Measurements from ENCODE around the gene JADE2. TPM values are rescaled to one million over a fixed set of nuclear protein-coding genes. Genes with fewer than 3 reads are reported as not detected.

JADE2 gene
- total RNA-seq, 1 donor from 2014 or later = 70.9 TPM

DNA sequence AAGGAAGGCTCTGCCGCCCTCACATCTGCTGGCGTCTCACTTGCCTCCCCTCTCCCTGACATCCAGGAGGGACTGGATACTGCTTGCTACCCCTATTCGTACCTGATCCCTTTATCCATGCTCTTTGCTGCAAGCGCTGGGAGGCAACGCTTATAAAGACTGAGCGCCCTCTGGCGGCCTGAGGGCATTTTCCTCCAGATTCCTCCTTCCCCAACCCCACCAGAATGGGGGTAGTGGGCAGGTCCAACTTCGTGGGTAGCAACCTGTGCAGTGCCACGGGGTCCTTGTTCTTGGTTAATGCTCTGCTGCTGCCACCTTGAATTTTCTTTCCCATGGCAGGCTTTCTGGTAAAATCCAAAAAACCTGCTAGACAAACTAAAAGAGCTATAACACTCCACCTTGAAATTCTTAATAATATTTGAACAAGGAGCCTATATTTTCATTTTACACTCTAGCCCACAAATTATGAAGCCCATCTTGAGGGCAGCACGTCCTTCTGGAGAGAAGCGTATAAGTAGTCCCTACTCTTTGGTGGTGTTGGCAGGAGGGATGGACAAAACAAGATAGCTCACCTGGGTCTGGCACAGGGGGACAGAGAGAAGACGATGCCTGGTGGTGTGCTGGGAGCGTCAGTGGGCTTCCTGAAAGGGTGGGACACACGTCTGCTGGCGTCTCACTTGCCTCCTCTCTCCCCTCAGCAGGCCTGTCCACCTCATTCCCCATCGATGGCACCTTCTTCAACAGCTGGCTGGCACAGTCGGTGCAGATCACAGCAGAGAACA lies 52.5 kb downstream of the JADE2 start:
- intact Hi-C loops (cut with DNase I) = loop anchor here (1.0 to 5.0 kb wide), 3 partner anchors 51 to 167 kb away; partner anchors contain the start of gene CDKN2AIPNL

DNA sequence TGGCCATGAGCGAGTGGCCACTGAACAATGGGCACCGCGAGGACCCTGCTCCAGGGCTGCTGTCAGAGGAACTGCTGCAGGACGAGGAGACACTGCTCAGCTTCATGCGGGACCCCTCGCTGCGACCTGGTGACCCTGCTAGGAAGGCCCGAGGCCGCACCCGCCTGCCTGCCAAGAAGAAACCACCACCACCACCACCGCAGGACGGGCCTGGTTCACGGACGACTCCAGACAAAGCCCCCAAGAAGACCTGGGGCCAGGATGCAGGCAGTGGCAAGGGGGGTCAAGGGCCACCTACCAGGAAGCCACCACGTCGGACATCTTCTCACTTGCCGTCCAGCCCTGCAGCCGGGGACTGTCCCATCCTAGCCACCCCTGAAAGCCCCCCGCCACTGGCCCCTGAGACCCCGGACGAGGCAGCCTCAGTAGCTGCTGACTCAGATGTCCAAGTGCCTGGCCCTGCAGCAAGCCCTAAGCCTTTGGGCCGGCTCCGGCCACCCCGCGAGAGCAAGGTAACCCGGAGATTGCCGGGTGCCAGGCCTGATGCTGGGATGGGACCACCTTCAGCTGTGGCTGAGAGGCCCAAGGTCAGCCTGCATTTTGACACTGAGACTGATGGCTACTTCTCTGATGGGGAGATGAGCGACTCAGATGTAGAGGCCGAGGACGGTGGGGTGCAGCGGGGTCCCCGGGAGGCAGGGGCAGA lies 53.3 kb downstream of the JADE2 start:
- H3K4me3 ChIP-seq = no peak overlapping the region
- intact Hi-C loops (cut with DNase I) = loop anchor here (5.0 kb wide), 1 partner anchor 136 kb away; no protein-coding TSS in a partner anchor
- H3K27ac ChIP-seq = peak overlapping the region in 1 of 2 donors; percentile 55
- TF ChIP-seq, protein P1, sequence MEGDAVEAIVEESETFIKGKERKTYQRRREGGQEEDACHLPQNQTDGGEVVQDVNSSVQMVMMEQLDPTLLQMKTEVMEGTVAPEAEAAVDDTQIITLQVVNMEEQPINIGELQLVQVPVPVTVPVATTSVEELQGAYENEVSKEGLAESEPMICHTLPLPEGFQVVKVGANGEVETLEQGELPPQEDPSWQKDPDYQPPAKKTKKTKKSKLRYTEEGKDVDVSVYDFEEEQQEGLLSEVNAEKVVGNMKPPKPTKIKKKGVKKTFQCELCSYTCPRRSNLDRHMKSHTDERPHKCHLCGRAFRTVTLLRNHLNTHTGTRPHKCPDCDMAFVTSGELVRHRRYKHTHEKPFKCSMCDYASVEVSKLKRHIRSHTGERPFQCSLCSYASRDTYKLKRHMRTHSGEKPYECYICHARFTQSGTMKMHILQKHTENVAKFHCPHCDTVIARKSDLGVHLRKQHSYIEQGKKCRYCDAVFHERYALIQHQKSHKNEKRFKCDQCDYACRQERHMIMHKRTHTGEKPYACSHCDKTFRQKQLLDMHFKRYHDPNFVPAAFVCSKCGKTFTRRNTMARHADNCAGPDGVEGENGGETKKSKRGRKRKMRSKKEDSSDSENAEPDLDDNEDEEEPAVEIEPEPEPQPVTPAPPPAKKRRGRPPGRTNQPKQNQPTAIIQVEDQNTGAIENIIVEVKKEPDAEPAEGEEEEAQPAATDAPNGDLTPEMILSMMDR (IDR thresholded peaks at IDR 0.05) = no peak
- no peak for DNase-seq (ENCODE audit: low spot score in 2 of 2)
- peaks cover 48 to 59% of the 10 kb centered on the region in 2 donors for H3K36me3 ChIP-seq
- H3K9me3 ChIP-seq = no peaks in the 10 kb centered on the region
- no peaks in the 10 kb centered on the region for H3K27me3 ChIP-seq
- peaks cover 9 to 20% of the 10 kb centered on the region in 2 donors for H3K4me1 ChIP-seq

More for the DNA sequence above, 52.5 kb downstream of the JADE2 start:
- H3K4me1 ChIP-seq = peaks cover 9 to 20% of the 10 kb centered on the region in 2 donors
- peak in 1 of 2 donors; percentile 88 for DNase-seq (ENCODE audit: low spot score in 2 of 2)
- H3K36me3 ChIP-seq = peaks cover 55 to 66% of the 10 kb centered on the region in 2 donors
- TF ChIP-seq, protein P1 (IDR thresholded peaks at IDR 0.05) = peak; percentile 58 to 86 (median 80)
- no peaks in the 10 kb centered on the region for H3K27me3 ChIP-seq
- no peaks in the 10 kb centered on the region for H3K9me3 ChIP-seq
- no peak overlapping the region for H3K4me3 ChIP-seq
- no peak overlapping the region for H3K27ac ChIP-seq

DNA sequence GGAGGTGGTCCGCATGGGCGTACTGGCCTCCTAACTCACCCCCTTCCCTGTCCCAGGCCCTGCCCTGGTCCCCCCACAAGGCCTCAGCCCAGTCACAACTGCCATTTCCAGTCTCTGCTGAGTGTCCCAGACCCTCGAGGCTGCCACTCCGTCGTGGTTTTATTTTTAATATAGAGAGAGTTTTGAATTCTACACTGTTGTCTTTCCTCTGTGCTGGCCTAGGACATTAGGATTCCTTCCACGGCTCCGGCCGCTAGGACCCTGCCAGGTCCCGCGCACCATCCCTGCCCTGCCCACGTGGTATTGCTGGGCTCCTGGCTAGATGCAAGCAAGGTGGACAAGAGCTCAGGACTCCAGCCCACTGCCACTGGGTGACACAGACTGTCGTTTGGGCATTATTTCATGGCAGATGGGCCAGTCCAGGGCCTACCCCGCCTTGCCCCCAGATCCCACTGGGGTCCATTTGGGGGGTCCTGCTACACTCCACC lies 53.9 kb downstream of the JADE2 start:
- intact Hi-C loops (cut with DNase I) = loop anchor here (5.0 kb wide), 1 partner anchor 137 kb away; no protein-coding TSS in a partner anchor
- peak overlapping the region; percentile 32 to 55 for H3K27ac ChIP-seq

GRCh38 chr5:134580001-134580460 lies 54.6 kb downstream of the JADE2 start:
- DNase-seq (ENCODE audit: low spot score in 2 of 2) = no peak
- TF ChIP-seq, protein P1 (IDR thresholded peaks at IDR 0.05) = no peak
- Histone ChIP-seq H3K9me3 (no peaks in the 10 kb centered on the region), H3K4me3 (no peak overlapping the region), H3K27ac (peak overlapping the region; percentile 32 to 55), H3K36me3 (peaks cover 35 to 46% of the 10 kb centered on the region in 2 donors), H3K4me1 (peaks cover 9 to 20% of the 10 kb centered on the region in 2 donors), H3K27me3 (no peaks in the 10 kb centered on the region)
- intact Hi-C loops (cut with DNase I) = loop anchor here (5.0 kb wide), 1 partner anchor 118 kb away; no protein-coding TSS in a partner anchor

More for the DNA sequence above, 53.9 kb downstream of the JADE2 start:
- Histone ChIP-seq H3K4me1 (peaks cover 9 to 20% of the 10 kb centered on the region in 2 donors), H3K9me3 (no peaks in the 10 kb centered on the region), H3K4me3 (no peak overlapping the region), H3K27me3 (no peaks in the 10 kb centered on the region), H3K36me3 (peaks cover 42 to 53% of the 10 kb centered on the region in 2 donors)
- no peak for DNase-seq (ENCODE audit: low spot score in 2 of 2)
- TF ChIP-seq, protein P1 (IDR thresholded peaks at IDR 0.05) = no peak

GRCh38 chr5:134581241-134581981 lies 55.9 kb downstream of the JADE2 start:
- TF ChIP-seq, protein P1 (IDR thresholded peaks at IDR 0.05) = no peak
- intact Hi-C loops (cut with DNase I) = loop anchor here (5.0 kb wide), 1 partner anchor 119 kb away; no protein-coding TSS in a partner anchor
- Histone ChIP-seq H3K36me3 (peaks cover 22 to 32% of the 10 kb centered on the region in 2 donors), H3K4me1 (peaks cover 9 to 20% of the 10 kb centered on the region in 2 donors), H3K27me3 (no peaks in the 10 kb centered on the region), H3K27ac (peak overlapping the region; percentile 10 to 51), H3K4me3 (no peak overlapping the region), H3K9me3 (no peaks in the 10 kb centered on the region)
- DNase-seq (ENCODE audit: low spot score in 2 of 2) = peak in 1 of 2 donors; percentile 60

All from ascending aorta (tissue), 2 donors.